ENCODE data around the gene ZNF107. TPM values are rescaled to one million over a fixed set of nuclear protein-coding genes. Genes with fewer than 3 reads are reported as not detected.

The ZNF107 gene
- total RNA-seq (1 to 10 TPM; 3.0 to 8.3 (median 4.5) TPM), polyA plus RNA-seq (1 to 10 TPM in 2 of 3 donors, under 1 TPM in 1; 0.60 to 6.0 (median 1.6) TPM)

DNA sequence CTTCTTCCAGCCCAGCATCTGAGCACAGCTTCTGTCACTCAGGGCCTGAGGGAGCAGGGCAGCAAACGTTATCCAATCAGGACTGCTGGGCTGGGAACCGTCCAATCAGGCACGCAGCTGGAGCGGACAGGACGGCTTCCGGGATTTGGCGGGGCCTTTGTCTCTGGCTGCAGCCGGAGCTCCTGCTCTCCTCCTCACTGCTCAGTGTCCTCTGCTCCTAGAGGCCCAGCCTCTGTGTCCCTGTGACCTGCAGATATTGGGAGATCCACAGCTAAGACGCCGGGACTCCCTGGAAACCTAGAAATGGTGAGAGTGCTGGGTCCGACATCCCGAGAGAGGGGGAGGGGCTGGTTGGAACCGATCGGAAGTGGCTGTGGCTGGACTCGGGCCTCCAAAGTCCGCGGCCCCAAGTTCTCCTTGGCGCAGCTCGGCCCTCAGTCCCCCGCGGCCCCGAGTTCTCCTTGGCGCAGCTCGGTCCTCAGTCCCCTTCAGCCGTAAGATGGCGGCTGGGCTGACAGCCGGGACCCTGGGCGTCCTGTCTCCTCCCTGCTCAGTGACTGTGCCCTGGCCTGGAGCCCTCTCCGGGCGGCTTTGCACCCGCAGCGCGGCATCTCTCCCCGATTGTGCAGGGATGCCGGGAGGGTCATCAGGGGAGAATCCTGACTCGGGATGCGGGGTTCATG is at the start of gene ZNF107:
Gene ZNF107 (plus strand): TSS at position 154 of the 683 bp plus-strand sequence. CDS start 150 bp downstream, at position 304.
- peak in 3 of 4 donors; percentile 61 to 82 (median 63) for TF ChIP-seq POLR2AphosphoS5 (IDR thresholded peaks at IDR 0.05)
- TF ChIP-seq, protein P1, sequence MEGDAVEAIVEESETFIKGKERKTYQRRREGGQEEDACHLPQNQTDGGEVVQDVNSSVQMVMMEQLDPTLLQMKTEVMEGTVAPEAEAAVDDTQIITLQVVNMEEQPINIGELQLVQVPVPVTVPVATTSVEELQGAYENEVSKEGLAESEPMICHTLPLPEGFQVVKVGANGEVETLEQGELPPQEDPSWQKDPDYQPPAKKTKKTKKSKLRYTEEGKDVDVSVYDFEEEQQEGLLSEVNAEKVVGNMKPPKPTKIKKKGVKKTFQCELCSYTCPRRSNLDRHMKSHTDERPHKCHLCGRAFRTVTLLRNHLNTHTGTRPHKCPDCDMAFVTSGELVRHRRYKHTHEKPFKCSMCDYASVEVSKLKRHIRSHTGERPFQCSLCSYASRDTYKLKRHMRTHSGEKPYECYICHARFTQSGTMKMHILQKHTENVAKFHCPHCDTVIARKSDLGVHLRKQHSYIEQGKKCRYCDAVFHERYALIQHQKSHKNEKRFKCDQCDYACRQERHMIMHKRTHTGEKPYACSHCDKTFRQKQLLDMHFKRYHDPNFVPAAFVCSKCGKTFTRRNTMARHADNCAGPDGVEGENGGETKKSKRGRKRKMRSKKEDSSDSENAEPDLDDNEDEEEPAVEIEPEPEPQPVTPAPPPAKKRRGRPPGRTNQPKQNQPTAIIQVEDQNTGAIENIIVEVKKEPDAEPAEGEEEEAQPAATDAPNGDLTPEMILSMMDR (IDR thresholded peaks at IDR 0.05): no peak
- H3K27ac ChIP-seq: peak within 1 kb of the TSS; percentile 67 to 81 (median 72)
- intact Hi-C loops (cut with DNase I): loop anchor here (5.0 to 10.0 kb wide), 3 partner anchors 104 to 239 kb away; partner anchors contain the start of genes ZNF138, ZNF273 and ZNF680

DNA sequence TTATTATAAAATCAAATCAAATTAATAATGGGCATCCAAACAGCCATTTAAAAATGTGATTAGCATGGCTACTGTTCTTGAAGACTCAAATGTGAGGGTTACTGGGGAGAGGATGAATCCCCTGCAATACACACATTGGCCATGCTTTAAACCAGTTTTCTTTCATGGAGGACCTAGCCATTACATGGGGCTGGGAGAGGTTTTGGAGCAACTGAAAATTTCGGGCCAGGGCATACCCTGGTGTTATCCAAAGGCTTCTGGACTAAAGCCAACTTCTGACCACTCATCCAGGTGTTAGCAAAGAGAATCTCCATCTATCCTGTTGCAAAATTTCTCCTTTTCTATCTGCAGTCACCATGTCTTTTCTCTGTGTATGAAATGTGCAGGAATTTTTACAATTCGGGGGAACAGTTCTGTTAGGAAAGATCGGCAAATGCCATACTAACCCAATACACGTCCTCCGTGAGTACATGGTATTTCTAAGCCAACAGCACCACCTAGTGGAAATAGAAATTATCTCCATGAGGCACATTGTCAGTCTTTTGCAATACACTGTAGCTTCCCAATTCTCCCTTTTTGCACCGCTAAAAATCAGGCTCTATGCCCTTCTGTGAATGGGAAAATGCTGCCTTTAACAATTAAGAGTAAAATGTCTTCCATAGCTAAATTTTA is 47.0 kb upstream of the ZNF107 start:
- TF ChIP-seq, protein P1 (IDR thresholded peaks at IDR 0.05): peak; percentile 42 to 79 (median 58)
- no peak for TF ChIP-seq EP300 (IDR thresholded peaks at IDR 0.05)
- TF ChIP-seq POLR2AphosphoS5 (IDR thresholded peaks at IDR 0.05): peak in 1 of 4 donors; percentile 31
- no peak for TF ChIP-seq POLR2A (IDR thresholded peaks at IDR 0.05)
- no peaks in the 10 kb centered on the region for H3K36me3 ChIP-seq
- no peaks in the 10 kb centered on the region for H3K27me3 ChIP-seq
- H3K4me3 ChIP-seq: no peak overlapping the region
- WGBS, 2 donors: 29 to 31% methylated on average over 6 of the region's 6 CpGs
- H3K9me3 ChIP-seq: peaks cover 0 to 9% (median 0%) of the 10 kb centered on the region in 4 donors
- no peak overlapping the region for H3K27ac ChIP-seq
- H3K4me1 ChIP-seq: no peaks in the 10 kb centered on the region
- intact Hi-C loops (cut with DNase I): loop anchor here (1.0 kb wide), 1 partner anchor 436 kb away; no protein-coding TSS in a partner anchor
- DNase-seq: no peak

More for the DNA sequence above, at the start of gene ZNF107:
- 0 to 1% methylated on average over 37 of the region's 37 CpGs for WGBS, 2 donors
- Histone ChIP-seq H3K27me3 (no peaks in the 10 kb centered on the region), H3K9me3 (no peaks in the 10 kb centered on the region), H3K4me3 (peak within 1 kb of the TSS; percentile 57 to 79 (median 76)), H3K36me3 (peaks cover 0 to 5% (median 2%) of the 10 kb centered on the region in 4 donors), H3K4me1 (peaks cover 0 to 12% (median 6%) of the 10 kb centered on the region in 4 donors)
- DNase-seq: peak; percentile 98

DNA sequence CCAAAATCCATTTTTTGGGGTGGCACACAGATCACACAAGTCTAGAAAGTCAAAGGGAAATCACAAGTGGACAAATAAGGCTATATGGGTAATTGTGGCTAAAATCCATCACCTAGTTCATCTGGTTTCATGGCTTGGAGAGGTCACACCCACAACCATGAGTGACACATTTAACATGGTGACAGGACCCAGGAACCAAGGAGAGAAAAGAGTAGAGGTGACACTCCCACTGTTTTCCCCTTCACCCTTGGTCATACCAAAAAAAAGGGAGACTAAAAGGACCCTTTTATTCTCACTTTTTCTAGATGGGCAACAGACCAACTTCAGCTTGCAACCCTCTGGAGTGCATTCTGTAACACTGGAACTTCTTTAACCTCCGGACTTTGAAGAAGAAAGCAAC is 46.2 kb upstream of the ZNF107 start:
- H3K9me3 ChIP-seq: peaks cover 0 to 9% (median 0%) of the 10 kb centered on the region in 4 donors
- no peaks in the 10 kb centered on the region for H3K36me3 ChIP-seq
- intact Hi-C loops (cut with DNase I): loop anchor here (1.0 kb wide), 1 partner anchor 436 kb away; no protein-coding TSS in a partner anchor
- no peaks in the 10 kb centered on the region for H3K4me1 ChIP-seq
- WGBS, 2 donors: 85 to 94% methylated on average over 1 of the region's 1 CpG
- no peak for DNase-seq
- TF ChIP-seq POLR2A (IDR thresholded peaks at IDR 0.05): no peak
- TF ChIP-seq, protein P1 (IDR thresholded peaks at IDR 0.05): no peak
- no peak for TF ChIP-seq POLR2AphosphoS5 (IDR thresholded peaks at IDR 0.05)
- TF ChIP-seq EP300 (IDR thresholded peaks at IDR 0.05): no peak
- no peak overlapping the region for H3K27ac ChIP-seq
- no peaks in the 10 kb centered on the region for H3K27me3 ChIP-seq
- no peak overlapping the region for H3K4me3 ChIP-seq

DNA sequence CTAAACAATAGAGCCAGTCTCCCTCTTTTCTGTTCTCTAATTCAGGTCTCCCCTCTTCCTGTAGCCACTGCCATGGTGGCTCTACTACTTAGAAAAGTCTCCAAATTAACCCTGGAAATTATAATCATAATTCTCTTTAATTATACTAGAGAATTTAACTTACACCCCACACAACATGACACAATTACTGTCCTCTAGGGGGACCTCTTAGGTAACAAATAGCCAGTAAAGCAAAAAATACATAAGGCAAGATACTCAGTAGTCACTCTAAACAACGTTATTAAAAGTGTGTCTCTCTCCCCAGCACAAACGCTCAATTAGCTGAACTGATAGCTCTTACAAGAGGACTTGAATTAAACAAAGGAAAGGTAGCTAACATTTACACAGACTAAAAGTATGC is 44.3 kb upstream of the ZNF107 start:
- intact Hi-C loops (cut with DNase I): no loop called here
- no peak for DNase-seq
- Histone ChIP-seq H3K27ac (no peak overlapping the region), H3K9me3 (peaks cover 0 to 9% (median 0%) of the 10 kb centered on the region in 4 donors), H3K27me3 (no peaks in the 10 kb centered on the region), H3K4me3 (no peak overlapping the region), H3K36me3 (no peaks in the 10 kb centered on the region), H3K4me1 (no peaks in the 10 kb centered on the region)
- WGBS, 2 donors: 81% methylated on average over 2 of the region's 2 CpGs
- TF ChIP-seq, protein P1 (IDR thresholded peaks at IDR 0.05): no peak
- no peak for TF ChIP-seq EP300 (IDR thresholded peaks at IDR 0.05)
- TF ChIP-seq POLR2A (IDR thresholded peaks at IDR 0.05): no peak
- no peak for TF ChIP-seq POLR2AphosphoS5 (IDR thresholded peaks at IDR 0.05)
